ENCODE measurements around the gene POM121L12. TPM values are rescaled to one million over a fixed set of nuclear protein-coding genes. Genes with fewer than 3 reads are reported as not detected.

POM121L12 gene
- polyA plus RNA-seq (ENCODE audit: insufficient read length), result not detected

GRCh38 chr7:53035499-53036412 lies at the start of gene POM121L12:
Gene POM121L12 (plus strand): TSS chr7:53035633. CDS start chr7:53035672, 39 bp downstream.
- DNase-seq, result no peak

- no peak for DNase-seq
Observed at GRCh38 chr7:52992001-52992400, 43.4 kb upstream of the POM121L12 start.

GRCh38 chr7:52992479-52993162 lies 42.8 kb upstream of the POM121L12 start:
- peak; percentile 5 for DNase-seq

GRCh38 chr7:52995676-52996075 lies 39.8 kb upstream of the POM121L12 start:
- DNase-seq, result no peak

GRCh38 chr7:53001221-53001620 lies 34.2 kb upstream of the POM121L12 start:
- DNase-seq, result no peak

- no peak for DNase-seq
Observed at GRCh38 chr7:53002389-53002788, 33.0 kb upstream of the POM121L12 start.

- DNase-seq, result no peak
Observed at GRCh38 chr7:53003653-53004445, 31.6 kb upstream of the POM121L12 start.

- no peak for DNase-seq
Observed at GRCh38 chr7:53013925-53014324, 21.5 kb upstream of the POM121L12 start.

- DNase-seq, result no peak
Observed at GRCh38 chr7:53015463-53015862, 20.0 kb upstream of the POM121L12 start.

GRCh38 chr7:53022893-53023292 lies 12.5 kb upstream of the POM121L12 start:
- DNase-seq, result no peak

- DNase-seq, result no peak
Observed at GRCh38 chr7:53048638-53049037, 13.2 kb downstream of the POM121L12 start.

- no peak for DNase-seq
Observed at GRCh38 chr7:53050433-53050832, 15.0 kb downstream of the POM121L12 start.

GRCh38 chr7:53059591-53059990 lies 24.2 kb downstream of the POM121L12 start:
- DNase-seq, result no peak

- DNase-seq, result no peak
Observed at GRCh38 chr7:53060066-53060465, 24.6 kb downstream of the POM121L12 start.

- no peak for DNase-seq
Observed at GRCh38 chr7:53062796-53063195, 27.4 kb downstream of the POM121L12 start.

- no peak for DNase-seq
Observed at GRCh38 chr7:53068673-53069072, 33.2 kb downstream of the POM121L12 start.

- DNase-seq, result no peak
Observed at GRCh38 chr7:53070883-53071282, 35.5 kb downstream of the POM121L12 start.
